OCI-LY3 (cell line): Measurements from ENCODE around the gene DPYD.

ENCODE experiments used
- EZH2phosphoT487 ChIP-seq: fragments of 200-600 bp; shearing (Covaris generic); IDR thresholded peaks from 2 replicates; pipeline ENCODE4 v1.6.1; 2018; ENCODE audit warnings: antibody characterized with exemption, mixed run types, low read depth
- TF ChIP-seq, protein P1 (sequence below): fragments of 200-600, 300-600 bp; sonication (generic); IDR thresholded peaks from 2 replicates; pipeline ENCODE4 v1.5.1; 2014; ENCODE audit warnings: antibody characterized with exemption, low read length, low read depth

DNA sequence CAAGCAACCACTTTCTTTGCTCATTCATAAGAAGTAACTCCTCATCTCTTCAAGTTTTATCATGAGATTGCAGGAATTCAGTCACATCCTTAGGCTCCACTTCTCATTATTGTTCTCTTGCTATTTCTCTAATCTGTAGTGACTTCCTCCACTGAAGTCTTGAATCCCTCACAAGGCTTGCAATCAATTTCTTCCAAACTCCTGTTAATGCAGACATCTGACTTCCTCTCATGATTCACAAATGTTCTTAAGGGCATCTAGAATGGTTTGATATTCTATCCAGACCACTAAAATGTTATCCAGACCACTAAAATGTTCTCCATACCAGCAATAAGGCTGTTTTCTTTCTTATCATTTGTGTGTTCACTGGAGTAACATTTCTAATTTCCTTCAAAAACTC, 528.1 kb downstream of the DPYD start:
- TF ChIP-seq, protein P1, sequence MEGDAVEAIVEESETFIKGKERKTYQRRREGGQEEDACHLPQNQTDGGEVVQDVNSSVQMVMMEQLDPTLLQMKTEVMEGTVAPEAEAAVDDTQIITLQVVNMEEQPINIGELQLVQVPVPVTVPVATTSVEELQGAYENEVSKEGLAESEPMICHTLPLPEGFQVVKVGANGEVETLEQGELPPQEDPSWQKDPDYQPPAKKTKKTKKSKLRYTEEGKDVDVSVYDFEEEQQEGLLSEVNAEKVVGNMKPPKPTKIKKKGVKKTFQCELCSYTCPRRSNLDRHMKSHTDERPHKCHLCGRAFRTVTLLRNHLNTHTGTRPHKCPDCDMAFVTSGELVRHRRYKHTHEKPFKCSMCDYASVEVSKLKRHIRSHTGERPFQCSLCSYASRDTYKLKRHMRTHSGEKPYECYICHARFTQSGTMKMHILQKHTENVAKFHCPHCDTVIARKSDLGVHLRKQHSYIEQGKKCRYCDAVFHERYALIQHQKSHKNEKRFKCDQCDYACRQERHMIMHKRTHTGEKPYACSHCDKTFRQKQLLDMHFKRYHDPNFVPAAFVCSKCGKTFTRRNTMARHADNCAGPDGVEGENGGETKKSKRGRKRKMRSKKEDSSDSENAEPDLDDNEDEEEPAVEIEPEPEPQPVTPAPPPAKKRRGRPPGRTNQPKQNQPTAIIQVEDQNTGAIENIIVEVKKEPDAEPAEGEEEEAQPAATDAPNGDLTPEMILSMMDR: no peak
- no peak for TF ChIP-seq EZH2phosphoT487
